ENCODE data around the gene DERL3.

GRCh38 chr22:23791738-23792645 lies 46.8 kb downstream of the DERL3 start:
- TF ChIP-seq POLR2A (IDR thresholded peaks at IDR 0.05; ENCODE audit: low read depth) = no peak
- no peak for TF ChIP-seq CTCF (IDR thresholded peaks at IDR 0.05)
